ENCODE results near the gene DYNC1I1.

- TF ChIP-seq CTCF (conservative IDR thresholded peaks at IDR 0.05; ENCODE audit: low read length) (no peak), EZH2phosphoT487 (IDR thresholded peaks at IDR 0.05; ENCODE audit: borderline replicate concordance) (no peak)
Observed at GRCh38 chr7:95820778-95821177, 48.4 kb downstream of the DYNC1I1 start.

All from Loucy (cell line).